Esophagus squamous epithelium (tissue), 5 donors: ENCODE data around the gene ST6GALNAC3. TPM values are rescaled to one million over a fixed set of nuclear protein-coding genes. Genes with fewer than 3 reads are reported as not detected.

Experiments
- DNase-seq: peaks from one replicate; lab custom pipeline; 2025; lab: John Stamatoyannopoulos, UW
- H3K27ac ChIP-seq, 4 donors: fragments of 200-600 bp; sonication (generic); one replicate each; pipeline ENCODE4 v1.5.1; 2016 to 2019; ENCODE audit warnings: mild to moderate bottlenecking in 1 of 4
- H3K27me3 ChIP-seq, 4 donors: fragments of 200-600 bp; sonication (generic); 1 replicate in 3 of 4; 2 replicates in 1 of 4; pipeline versions ENCODE4 v1.5.1 to v1.6.0; 2017 to 2021; ENCODE audit warnings: antibody characterized with exemption in 1 of 4
- H3K36me3 ChIP-seq, 3 donors: fragments of 200-600 bp; sonication (generic); one replicate each; pipeline ENCODE4 v1.5.1; 2016 to 2019
- H3K4me1 ChIP-seq, 3 donors: fragments of 200-600 bp; sonication (generic); one replicate each; pipeline ENCODE4 v1.5.1; 2017 to 2019
- H3K4me3 ChIP-seq, 4 donors: fragments of 200-600 bp; sonication (generic); 1 replicate in 3 of 4; 2 replicates in 1 of 4; pipeline ENCODE4 v1.5.1; 2016 to 2019; ENCODE audit warnings: mild to moderate bottlenecking in 2 of 4, moderate library complexity in 1 of 4
- H3K9me3 ChIP-seq, 3 donors: fragments of 200-600 bp; sonication (generic); one replicate each; pipeline ENCODE4 v1.5.1; 2016 to 2019
- POLR2A ChIP-seq, 4 donors: fragments of 450-650 bp; IDR thresholded peaks; one replicate each; pipeline ENCODE4 v1.6.1; 2017; ENCODE audit warnings: antibody characterized with exemption in 4 of 4, mild to moderate bottlenecking in 4 of 4, moderate library complexity in 3 of 4
- WGBS, 2 donors: methylation state at CpG; one replicate each; pipeline ENCODE4 v1.1.5; 2018; 5-methylcytosine and 5-hydroxymethylcytosine counted together
- intact Hi-C: fragments of 100-400 bp; cut with DNase I; formaldehyde crosslinking; loops from one replicate; pipeline ENCODE4 v1.15.0; 2022
- total RNA-seq, 4 donors: library from RNA; depleted of rRNA; stranded (reverse); fragments of >200 nt; gene quantifications; one replicate each; pipeline ENCODE4 v1.1.0, GENCODE V29; 2016
- TF ChIP-seq, protein P1 (sequence below), 6 experiments: fragments of 450-650 bp in 4 of 6; fragments of 200-600 bp in 2 of 6; sonication (generic) in 2 of 6; IDR thresholded peaks; one replicate each; pipeline ENCODE4 v1.5.1; 2016 to 2019; ENCODE audit warnings: antibody characterized with exemption in 6 of 6, mild to moderate bottlenecking in 4 of 6, moderate library complexity in 4 of 6
- donor health status: DM: yes; HTN: yes; CAD: no.

ST6GALNAC3 gene
- total RNA-seq, 4 donors from 2014 or later, result 0.27 to 4.3 (median 2.2) TPM

DNA sequence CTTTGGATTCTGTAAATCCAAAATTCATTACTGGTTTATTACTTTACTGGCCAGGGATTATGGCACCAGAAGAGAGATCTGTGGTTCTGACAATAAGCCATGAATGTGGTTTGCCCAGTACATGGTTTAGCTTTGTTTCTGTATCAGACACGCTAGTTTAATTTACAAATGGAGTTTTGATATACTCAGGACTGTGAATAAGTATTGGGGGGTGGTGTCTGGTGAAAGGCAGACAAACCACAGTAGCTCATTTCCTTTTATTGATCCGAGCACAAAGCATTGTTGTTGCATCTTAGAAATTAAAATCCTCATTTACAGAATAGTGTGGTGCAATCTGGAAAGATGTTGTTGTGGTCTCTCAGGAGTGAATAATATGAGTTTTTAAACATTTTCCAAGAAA lies 96.0 kb downstream of the ST6GALNAC3 start:
- H3K4me3 ChIP-seq, result no peak overlapping the region
- 50 to 84% methylated on average over 2 of the region's 2 CpGs for WGBS, 2 donors
- H3K9me3 ChIP-seq, result no peaks in the 10 kb centered on the region
- intact Hi-C loops, result no loop called here
- H3K36me3 ChIP-seq, result no peaks in the 10 kb centered on the region
- no peak for DNase-seq
- no peaks in the 10 kb centered on the region for H3K4me1 ChIP-seq
- H3K27ac ChIP-seq, result no peak overlapping the region
- no peaks in the 10 kb centered on the region for H3K27me3 ChIP-seq
- no peak for TF ChIP-seq POLR2A (IDR thresholded peaks at IDR 0.05)
- TF ChIP-seq, protein P1, sequence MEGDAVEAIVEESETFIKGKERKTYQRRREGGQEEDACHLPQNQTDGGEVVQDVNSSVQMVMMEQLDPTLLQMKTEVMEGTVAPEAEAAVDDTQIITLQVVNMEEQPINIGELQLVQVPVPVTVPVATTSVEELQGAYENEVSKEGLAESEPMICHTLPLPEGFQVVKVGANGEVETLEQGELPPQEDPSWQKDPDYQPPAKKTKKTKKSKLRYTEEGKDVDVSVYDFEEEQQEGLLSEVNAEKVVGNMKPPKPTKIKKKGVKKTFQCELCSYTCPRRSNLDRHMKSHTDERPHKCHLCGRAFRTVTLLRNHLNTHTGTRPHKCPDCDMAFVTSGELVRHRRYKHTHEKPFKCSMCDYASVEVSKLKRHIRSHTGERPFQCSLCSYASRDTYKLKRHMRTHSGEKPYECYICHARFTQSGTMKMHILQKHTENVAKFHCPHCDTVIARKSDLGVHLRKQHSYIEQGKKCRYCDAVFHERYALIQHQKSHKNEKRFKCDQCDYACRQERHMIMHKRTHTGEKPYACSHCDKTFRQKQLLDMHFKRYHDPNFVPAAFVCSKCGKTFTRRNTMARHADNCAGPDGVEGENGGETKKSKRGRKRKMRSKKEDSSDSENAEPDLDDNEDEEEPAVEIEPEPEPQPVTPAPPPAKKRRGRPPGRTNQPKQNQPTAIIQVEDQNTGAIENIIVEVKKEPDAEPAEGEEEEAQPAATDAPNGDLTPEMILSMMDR (IDR thresholded peaks at IDR 0.05), result no peak

DNA sequence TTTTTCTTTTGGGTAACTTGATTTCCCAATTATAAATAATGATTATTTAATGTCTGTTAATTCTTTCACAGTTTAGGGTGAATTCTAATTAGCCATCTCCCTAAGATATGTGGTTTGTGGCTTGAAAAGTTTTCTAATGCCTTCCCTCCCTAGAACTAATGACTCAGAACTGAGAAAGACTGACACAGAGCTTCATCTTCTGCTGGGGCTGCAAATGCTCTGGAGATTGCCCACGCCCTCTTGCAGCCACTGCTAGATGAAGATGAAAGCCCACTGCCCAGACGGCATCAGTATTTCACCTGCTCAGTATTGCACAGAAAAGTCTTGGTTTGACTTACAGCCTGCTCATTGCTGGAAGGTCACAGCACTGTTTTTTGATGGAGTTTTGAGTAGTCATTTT lies 101.5 kb downstream of the ST6GALNAC3 start:
- WGBS, 2 donors, result 17 to 28% methylated on average over 2 of the region's 2 CpGs
- DNase-seq, result no peak

DNA sequence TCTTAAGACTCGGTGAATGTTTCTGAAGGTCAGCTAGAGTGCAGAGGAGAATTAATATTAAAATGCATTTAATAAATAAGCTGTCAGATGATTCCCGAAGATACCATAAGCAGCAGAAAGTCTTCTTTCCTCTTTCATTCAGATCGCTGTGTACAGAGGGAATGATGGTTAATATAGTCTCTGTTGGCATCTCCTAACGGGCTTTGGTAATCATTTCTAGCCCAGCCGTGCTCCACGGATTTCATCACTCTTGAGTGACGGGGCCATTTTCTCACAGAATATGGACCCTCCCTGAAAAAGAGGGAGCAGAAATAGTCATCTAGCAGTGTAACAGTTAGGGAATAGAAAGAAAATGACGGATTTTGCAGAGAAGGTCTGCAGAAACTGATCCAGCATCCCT lies 103.1 kb downstream of the ST6GALNAC3 start:
- no peaks in the 10 kb centered on the region for H3K36me3 ChIP-seq
- DNase-seq, result no peak
- no peak overlapping the region for H3K27ac ChIP-seq
- TF ChIP-seq POLR2A (IDR thresholded peaks at IDR 0.05), result no peak
- TF ChIP-seq, protein P1 (IDR thresholded peaks at IDR 0.05), result no peak
- WGBS, 2 donors, result 71 to 75% methylated on average over 8 of the region's 8 CpGs
- H3K27me3 ChIP-seq, result no peaks in the 10 kb centered on the region
- no peaks in the 10 kb centered on the region for H3K4me1 ChIP-seq
- H3K4me3 ChIP-seq, result no peak overlapping the region
- intact Hi-C loops, result no loop called here
- H3K9me3 ChIP-seq, result no peaks in the 10 kb centered on the region

More for the DNA sequence above, 101.5 kb downstream of the ST6GALNAC3 start:
- Histone ChIP-seq H3K4me3 (no peak overlapping the region), H3K4me1 (no peaks in the 10 kb centered on the region), H3K27ac (no peak overlapping the region), H3K27me3 (no peaks in the 10 kb centered on the region), H3K36me3 (no peaks in the 10 kb centered on the region), H3K9me3 (no peaks in the 10 kb centered on the region)
- intact Hi-C loops, result no loop called here
- TF ChIP-seq, protein P1 (IDR thresholded peaks at IDR 0.05), result no peak
- no peak for TF ChIP-seq POLR2A (IDR thresholded peaks at IDR 0.05)

DNA sequence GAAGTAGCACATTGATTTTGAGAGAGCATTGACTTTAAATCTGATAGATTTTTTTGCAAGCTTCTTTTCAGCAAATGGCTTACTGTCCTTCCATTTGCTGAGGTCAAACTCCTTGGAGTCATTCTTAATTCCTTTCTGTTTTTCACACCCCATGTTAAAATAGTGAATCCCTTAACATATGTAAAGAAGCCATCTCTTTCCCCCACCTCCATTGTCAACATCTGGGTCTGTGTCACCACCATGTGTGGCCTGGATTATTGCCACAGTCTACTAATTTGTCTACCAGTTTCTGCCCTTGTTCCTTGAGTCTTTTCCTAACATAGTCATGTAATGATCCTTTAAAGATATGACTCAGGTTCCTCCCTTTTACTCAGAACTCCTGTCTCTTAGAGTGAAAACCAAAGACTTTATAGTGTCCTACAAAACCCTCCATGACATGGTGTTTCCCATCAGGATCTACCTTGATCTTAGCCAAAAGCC lies 104.7 kb downstream of the ST6GALNAC3 start:
- Histone ChIP-seq H3K27me3 (no peaks in the 10 kb centered on the region), H3K9me3 (no peaks in the 10 kb centered on the region), H3K36me3 (no peaks in the 10 kb centered on the region), H3K4me1 (no peaks in the 10 kb centered on the region), H3K4me3 (no peak overlapping the region), H3K27ac (no peak overlapping the region)
- intact Hi-C loops, result no loop called here
- DNase-seq, result no peak
- TF ChIP-seq POLR2A (IDR thresholded peaks at IDR 0.05), result no peak
- TF ChIP-seq, protein P1 (IDR thresholded peaks at IDR 0.05), result no peak

GRCh38 chr1:76185207-76185606 lies 110.7 kb downstream of the ST6GALNAC3 start:
- H3K4me1 ChIP-seq, result no peaks in the 10 kb centered on the region
- no peak overlapping the region for H3K4me3 ChIP-seq
- WGBS, 2 donors, result 59 to 76% methylated on average over 5 of the region's 5 CpGs
- no peaks in the 10 kb centered on the region for H3K27me3 ChIP-seq
- H3K27ac ChIP-seq, result no peak overlapping the region
- intact Hi-C loops, result no loop called here
- TF ChIP-seq, protein P1 (IDR thresholded peaks at IDR 0.05), result no peak
- TF ChIP-seq POLR2A (IDR thresholded peaks at IDR 0.05), result no peak
- H3K36me3 ChIP-seq, result no peaks in the 10 kb centered on the region
- no peaks in the 10 kb centered on the region for H3K9me3 ChIP-seq
- no peak for DNase-seq
